Stimulated activated CD4-positive, alpha-beta T cell treated with anti-CD3 and anti-CD28 coated beads, Interleukin-15, amount 100 ng/mL, for 1 hour (primary cell): Measurements from ENCODE around the gene SEMA6D.
"Not testable (repeated sequence)": the region's sequence is repeated elsewhere in the genome, so short reads cannot be mapped to it uniquely, and the experiment has no call there.

Experiments used
- DNase-seq, 2 donors: peaks; one replicate each; pipeline ENCODE4 v3.0.0-alpha.2; 2020; ENCODE audit warnings: low read depth in 1 of 2, low spot score in 1 of 2

Gene SEMA6D

DNA sequence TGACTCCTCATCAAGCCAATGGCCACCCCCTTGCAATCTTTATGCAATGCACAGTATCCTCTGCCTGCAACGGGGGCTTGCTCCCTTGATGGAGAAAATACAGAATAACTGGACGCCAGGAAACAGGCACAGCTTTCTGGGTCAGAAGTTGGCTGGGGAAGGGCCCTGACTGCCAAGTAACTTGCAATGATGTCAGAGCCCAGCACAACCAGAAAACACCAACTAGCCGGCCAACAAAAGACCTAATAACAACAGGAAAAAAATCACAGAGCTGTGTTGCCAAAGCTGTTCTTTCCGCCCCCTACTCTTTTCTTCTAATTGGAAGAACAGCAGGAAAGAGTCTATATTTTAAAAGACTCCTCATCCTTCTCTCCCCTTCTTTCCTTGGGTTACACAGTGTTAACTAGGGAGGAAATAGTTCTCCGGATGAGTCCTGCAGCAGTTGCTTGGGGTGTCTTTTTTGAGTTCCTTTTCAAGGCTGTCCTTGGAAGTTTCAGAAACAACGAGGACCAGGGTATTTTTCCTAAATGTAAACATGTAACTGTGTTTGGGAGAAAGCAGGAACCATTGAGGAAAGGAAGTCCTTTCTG is 1.4 kb upstream of the SEMA6D start:
- no peak for DNase-seq

DNA sequence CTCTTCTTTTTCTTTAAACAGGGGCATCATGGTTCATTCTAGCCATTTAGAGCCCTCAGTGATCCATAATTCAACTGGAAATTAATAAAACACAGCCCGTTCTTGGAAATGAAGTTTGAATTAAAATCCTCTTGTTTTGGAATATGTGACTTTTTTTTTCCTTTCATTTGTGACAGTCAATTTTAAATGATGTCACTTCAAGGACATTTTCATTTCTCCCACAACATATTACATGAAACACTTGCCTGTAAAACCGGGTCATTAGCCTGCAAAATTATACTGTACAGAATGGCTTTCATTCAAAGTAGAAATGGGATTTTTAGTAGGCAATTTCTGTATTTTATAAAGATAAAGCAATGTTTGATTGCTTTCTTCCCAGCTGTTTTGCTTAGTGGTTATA is 789 bp upstream of the SEMA6D start:
- DNase-seq: no peak

DNA sequence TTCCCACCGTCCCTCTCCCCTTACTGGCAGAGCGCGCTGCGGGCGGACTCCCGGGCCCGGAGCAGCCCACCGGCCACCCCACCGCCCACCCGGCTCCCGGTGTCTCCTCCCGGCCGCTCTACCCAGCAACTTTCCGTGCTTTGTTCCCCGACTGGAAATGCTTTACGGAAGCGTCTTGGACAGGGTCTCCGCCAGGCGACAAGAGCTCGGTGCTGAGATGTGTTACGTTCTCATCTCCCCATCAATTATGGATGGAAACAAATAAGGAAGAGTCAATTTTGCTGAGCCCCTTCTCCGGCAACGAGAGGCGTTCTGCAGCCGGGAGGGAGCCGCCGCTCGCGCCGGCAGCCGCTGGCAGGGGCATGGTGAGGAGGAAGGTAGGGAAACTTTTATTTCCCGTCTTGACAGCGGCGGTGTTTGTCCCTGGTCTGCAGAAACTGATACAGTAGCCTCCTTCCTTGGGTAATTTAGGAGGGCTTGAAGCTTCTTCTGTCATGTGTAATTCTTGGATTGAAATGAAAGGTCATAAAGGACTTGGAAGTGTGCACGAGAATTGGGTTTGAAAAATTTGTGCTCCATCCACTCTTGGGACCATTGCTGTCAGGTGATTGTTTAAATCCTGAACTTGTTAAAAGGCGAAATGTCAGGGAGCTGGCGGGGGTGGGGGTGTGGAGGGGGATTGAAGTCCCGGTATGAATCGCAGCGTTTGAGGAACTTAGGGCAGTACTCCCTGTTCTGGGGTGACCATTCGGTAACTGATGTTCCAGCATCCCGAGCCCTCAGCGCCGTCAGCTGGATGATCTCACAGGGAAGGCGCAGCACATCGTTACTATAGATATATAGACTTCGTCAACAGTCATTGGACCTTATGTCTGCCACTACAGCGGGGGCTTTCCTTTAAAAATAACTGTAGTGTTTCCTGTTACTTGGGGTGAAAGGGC is 1.5 kb downstream of the SEMA6D start:
- no peak for DNase-seq

DNA sequence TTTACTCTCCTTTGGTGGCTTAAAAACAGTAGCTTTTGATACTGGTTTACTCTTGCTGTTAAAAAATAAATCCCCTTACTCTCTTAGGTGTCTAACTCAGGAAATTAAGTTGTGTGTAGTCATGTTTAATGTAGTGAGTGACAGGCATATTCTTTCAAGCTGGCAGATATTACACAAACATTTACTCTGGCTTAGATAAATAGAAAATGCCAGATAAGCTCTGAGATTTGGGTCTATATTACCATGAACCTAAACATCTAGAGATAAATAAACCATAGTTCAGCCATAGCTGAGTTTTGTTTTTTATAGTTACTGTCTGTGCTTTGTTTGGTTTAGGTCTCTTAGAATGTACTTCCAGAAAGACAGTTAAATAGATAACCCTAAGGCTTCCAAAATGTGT is 2.4 kb downstream of the SEMA6D start:
- no peak for DNase-seq

GRCh38 chr15:47720555-47720954 is 3.2 kb downstream of the SEMA6D start:
- DNase-seq: no peak

- no peak for DNase-seq
These were observed 4.4 kb downstream of the SEMA6D start for GRCh38 chr15:47721676-47722075.

DNA sequence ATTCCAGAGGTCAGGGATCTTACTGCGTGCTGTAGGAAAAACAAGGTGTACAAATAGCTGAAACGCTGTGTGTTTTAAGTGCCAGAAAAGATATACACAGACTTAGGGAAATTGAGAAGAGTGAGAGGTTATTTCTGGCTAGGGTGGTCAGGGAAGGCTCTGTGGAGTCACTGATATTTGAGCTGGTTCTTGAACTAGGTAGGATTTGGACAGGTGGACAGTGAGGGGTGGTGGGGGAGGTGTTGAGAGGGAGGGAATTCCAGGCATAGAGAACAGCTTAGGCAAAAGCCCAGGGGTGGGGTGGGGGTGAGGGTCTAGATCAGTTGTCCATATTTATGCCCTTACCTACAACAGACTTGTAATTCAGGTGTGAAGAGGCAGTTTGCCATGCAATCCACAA is 7.0 kb downstream of the SEMA6D start:
- DNase-seq: no peak

DNA sequence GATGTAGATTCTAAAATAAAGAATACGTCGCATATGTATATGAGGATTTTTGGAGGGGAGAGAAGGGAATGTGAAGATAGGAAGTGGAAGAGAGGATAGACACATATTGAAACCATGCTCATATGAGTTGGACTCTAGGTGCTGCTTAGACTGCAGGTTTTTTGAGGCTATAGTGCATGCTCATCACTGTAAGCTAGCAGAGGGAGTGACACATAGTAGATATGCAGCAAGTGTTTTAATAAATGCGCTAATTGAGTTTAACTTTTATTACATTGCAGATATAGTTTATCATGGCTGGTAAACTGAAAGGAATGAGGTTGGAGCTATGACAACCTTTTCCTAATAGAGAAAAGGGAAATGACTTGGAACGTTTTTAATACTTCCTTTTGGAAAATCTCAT is 7.7 kb downstream of the SEMA6D start:
- DNase-seq: no peak

DNA sequence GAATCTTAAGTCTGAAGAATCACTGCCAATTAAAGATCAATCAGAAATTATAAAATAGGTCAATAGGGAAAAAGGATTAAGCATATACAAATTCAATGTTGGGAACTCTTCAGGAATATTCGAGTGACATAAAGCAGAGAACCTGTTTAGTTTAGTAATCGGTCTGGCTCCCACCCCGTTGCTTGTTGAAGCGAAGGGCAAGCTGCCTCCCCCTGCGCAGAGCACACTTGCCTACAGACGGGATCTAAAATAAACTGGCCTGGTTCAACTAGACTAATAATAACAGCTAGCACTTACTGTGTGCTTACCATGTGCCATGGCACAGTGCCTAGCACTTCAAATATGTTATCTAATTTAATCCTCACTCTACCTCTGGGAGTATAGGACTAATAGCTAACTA is 8.6 kb downstream of the SEMA6D start:
- DNase-seq: no peak

DNA sequence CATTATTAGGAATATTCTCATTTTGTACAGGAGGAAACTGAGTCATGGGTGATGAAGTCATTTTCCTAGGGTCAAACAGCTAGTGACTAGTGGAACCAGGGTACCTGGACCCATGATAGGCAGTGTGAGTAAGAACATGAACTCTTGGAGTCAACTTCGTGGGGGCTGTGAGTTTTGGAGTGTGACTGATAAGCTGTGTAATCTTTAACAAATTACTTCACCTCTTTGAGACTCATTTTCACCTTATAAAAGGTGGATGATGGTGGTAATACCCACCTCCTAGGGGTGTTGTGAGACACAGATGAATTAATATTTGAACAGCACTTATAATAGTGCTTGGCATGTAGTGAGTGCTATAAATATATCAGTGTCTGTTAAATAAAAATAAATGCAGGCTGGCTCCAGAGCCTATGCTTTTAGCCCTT is 9.1 kb downstream of the SEMA6D start:
- no peak for DNase-seq

- DNase-seq: no peak
These were observed 9.8 kb downstream of the SEMA6D start for GRCh38 chr15:47727137-47727536.

- no peak for DNase-seq
These were observed 10.4 kb downstream of the SEMA6D start for GRCh38 chr15:47727676-47728075.

DNA sequence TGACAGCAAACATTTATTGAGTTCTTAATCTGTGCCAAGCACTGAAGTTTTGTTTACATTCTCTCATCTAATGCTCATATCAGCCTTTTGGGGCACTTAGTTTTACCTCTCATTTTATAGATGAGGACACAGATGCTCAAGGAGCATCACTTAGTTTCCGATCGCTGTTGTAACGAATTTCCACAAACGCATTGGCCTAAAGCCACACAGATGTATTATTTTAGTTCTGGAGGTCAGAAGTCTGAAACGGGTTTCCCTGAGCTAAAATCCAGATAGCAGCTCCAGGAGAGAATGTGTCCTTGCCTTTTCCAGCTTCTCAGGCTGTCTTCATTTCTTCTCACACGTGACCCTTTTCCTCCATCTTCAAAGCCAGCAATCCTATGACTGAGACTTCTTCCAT is 11.1 kb downstream of the SEMA6D start:
- no peak for DNase-seq

- DNase-seq: no peak
These were observed 11.6 kb downstream of the SEMA6D start for GRCh38 chr15:47728886-47729285.

GRCh38 chr15:47731230-47731629 is 13.9 kb downstream of the SEMA6D start:
- no peak for DNase-seq

DNA sequence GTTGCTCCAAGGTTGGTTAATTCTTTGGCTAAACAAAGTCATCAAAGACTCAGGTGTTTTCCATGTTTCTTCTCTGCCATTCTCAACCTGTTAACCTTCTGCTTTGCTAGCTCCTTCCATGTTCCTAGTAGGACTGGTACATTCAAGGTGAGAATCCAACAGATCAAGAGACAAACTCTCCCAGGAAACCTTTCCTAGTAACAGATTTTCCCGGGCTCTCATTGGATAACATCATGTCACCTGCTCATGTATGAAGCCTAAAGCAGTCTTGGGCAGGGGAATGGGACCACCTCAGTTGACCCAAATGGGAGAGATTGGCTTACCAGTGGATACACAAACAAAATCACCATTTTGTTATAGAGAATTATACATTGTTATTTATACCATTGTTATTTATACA is 14.9 kb downstream of the SEMA6D start:
- no peak for DNase-seq

DNA sequence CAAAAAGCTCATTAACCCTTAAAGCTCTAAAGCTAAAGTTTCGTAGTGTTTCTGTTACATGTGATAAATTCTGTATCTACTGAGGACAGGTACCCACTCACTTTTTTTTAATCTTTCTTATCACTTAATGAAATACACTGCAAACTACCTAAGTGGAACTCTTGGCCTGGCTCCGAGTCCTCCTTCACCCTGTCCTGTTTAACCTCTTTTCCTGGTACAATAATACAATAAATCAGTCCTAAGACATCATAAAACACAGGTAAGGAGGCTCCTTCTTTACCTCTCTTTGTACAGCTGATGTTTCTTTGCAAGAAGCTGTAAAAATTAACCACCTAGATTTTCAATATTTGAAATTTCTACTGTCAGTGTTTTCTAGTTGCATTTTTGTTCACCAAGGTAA is 15.8 kb downstream of the SEMA6D start:
- no peak for DNase-seq

- DNase-seq: no peak
These were observed 19.0 kb downstream of the SEMA6D start for GRCh38 chr15:47736143-47736786.

DNA sequence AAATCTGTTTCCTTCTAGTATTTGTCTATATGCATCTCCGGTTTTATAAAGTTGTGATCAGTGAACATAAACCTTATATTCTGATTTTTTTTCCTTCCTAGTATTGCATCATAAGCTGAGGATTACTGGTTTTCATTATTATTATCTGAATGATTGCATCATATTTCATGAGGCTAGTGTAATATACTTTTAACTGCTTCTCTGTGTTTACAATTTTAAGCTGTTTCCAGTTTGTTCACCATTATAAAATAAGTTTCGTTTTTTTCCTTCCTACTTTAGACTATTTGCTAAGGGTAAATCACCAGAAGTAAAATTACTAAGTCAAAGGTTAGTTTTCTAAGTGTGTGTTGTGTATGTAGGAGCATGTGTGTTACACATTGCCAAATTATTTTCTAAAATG is 20.2 kb downstream of the SEMA6D start:
- DNase-seq: no peak

DNA sequence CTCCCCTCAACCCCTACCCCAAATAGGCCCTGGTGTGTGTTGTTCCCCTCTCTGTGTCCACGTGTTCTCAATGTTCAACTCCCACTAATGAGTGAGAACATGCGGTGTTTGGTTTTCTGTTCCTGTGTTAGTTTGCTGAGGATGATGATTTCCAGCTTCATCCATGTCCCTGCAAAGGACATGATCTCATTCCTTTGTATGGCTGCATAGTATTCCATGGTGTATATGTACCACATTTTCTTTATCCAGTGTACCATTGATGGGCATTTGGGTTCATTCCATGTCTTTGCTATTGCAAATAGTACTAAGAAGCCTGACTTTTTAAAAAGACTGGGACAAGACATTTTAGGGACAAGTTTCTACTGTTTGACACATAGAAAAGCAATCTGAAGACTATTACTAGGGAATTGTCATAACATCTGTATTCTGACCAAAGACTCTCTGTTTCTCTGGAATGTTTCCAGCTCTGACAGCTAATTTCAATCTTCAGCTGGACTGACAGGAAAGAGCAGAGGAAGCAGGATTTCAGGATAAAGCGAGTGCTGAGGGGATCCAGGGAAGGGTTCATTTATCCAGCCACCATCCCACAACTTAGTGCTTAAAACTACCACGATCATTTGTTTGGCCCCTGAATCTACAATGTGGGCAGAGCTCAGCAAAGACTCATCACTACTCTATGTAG is 21.0 kb downstream of the SEMA6D start:
- not testable (repeated sequence) for DNase-seq

DNA sequence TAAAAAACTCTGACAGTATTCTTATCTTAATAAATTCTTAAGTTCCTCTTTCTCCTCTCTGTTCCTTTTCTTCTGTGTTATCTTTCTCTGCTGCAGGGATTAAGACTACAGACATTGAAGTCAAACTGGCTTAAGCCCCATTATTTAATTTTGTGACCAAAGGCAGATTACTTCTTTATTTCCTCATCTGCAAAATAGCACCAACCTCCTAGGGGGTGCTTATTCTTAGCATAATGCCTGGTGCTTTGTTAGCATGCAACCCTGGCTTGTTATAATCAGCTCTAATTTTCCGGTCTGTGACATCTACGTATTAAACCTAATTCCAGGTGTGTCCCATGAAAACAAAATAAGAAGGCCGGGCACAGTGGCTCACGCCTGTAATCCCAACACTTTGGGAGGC is 23.8 kb downstream of the SEMA6D start:
- DNase-seq: no peak

GRCh38 chr15:47741907-47742306 is 24.6 kb downstream of the SEMA6D start:
- DNase-seq: no peak
